Mammary epithelial cell (primary cell): ENCODE results near the gene IQCE.

Experiments
- CTCF ChIP-seq, 2 donors: IDR thresholded peaks in 1 of 2; conservative IDR thresholded peaks in 1 of 2; 2 replicates each; pipeline ENCODE4 v1.5.1; 2011 to 2012; ENCODE audit warnings: inconsistent platforms in 2 of 2, low read length in 2 of 2, mild to moderate bottlenecking in 2 of 2, control low read depth in 1 of 2, low read depth in 1 of 2; ENCODE audit not compliant: insufficient read depth in 1 of 2; ENCODE audit errors: extremely low read depth in 1 of 2
- EZH2 ChIP-seq: IDR thresholded peaks from 2 replicates; pipeline ENCODE4 v1.6.1; 2012; ENCODE audit warnings: low read length, inconsistent platforms, borderline replicate concordance

GRCh38 chr7:2566348-2566889 is 7.6 kb downstream of the IQCE start:
- no peak for TF ChIP-seq CTCF (conservative IDR thresholded peaks at IDR 0.05 in 1 of 2, IDR thresholded peaks at IDR 0.05 in 1 of 2; ENCODE audit: extremely low read depth in 1 of 2, insufficient read depth in 1 of 2, low read depth in 1 of 2, low read length in 2 of 2)
- no peak for TF ChIP-seq EZH2
